ENCODE measurements around the gene STAB1.

STAB1 gene

DNA sequence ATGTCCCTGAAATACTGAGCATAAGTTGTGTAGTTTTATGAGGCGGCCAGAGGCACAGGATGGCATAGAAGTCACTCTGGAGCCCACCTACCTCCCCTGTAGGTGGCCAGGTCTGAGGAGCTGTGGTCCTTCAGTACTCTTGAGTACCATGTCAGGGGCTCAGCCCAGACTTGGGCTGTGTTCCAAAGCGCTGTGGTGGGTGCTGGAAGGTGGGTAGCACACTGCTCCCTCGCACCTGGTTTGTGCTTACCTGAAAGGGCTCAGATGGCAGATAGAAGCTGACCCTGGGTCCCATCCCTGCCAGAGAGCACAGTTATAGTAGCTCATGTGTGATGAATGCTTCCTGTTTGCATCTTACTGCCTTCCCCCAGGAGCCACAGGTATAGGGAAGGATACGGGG, 24.2 kb upstream of the STAB1 start:
- DNase-seq = no peak
- Histone ChIP-seq H3K4me1 (peaks cover 0 to 17% (median 7%) of the 10 kb centered on the region in 4 donors), H3K36me3 (peaks cover 41 to 67% (median 52%) of the 10 kb centered on the region in 3 donors), H3K4me3 (no peak overlapping the region), H3K27me3 (no peaks in the 10 kb centered on the region), H3K27ac (no peak overlapping the region), H3K9me3 (no peaks in the 10 kb centered on the region)
- TF ChIP-seq, protein P1, sequence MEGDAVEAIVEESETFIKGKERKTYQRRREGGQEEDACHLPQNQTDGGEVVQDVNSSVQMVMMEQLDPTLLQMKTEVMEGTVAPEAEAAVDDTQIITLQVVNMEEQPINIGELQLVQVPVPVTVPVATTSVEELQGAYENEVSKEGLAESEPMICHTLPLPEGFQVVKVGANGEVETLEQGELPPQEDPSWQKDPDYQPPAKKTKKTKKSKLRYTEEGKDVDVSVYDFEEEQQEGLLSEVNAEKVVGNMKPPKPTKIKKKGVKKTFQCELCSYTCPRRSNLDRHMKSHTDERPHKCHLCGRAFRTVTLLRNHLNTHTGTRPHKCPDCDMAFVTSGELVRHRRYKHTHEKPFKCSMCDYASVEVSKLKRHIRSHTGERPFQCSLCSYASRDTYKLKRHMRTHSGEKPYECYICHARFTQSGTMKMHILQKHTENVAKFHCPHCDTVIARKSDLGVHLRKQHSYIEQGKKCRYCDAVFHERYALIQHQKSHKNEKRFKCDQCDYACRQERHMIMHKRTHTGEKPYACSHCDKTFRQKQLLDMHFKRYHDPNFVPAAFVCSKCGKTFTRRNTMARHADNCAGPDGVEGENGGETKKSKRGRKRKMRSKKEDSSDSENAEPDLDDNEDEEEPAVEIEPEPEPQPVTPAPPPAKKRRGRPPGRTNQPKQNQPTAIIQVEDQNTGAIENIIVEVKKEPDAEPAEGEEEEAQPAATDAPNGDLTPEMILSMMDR (IDR thresholded peaks at IDR 0.05) = no peak
- intact Hi-C loops (cut with DNase I; ENCODE audit: low total_unique reads) = loop anchor here (10.0 kb wide), 1 partner anchor 64 kb away; the partner anchor contains the start of genes NT5DC2 and UQCC5

DNA sequence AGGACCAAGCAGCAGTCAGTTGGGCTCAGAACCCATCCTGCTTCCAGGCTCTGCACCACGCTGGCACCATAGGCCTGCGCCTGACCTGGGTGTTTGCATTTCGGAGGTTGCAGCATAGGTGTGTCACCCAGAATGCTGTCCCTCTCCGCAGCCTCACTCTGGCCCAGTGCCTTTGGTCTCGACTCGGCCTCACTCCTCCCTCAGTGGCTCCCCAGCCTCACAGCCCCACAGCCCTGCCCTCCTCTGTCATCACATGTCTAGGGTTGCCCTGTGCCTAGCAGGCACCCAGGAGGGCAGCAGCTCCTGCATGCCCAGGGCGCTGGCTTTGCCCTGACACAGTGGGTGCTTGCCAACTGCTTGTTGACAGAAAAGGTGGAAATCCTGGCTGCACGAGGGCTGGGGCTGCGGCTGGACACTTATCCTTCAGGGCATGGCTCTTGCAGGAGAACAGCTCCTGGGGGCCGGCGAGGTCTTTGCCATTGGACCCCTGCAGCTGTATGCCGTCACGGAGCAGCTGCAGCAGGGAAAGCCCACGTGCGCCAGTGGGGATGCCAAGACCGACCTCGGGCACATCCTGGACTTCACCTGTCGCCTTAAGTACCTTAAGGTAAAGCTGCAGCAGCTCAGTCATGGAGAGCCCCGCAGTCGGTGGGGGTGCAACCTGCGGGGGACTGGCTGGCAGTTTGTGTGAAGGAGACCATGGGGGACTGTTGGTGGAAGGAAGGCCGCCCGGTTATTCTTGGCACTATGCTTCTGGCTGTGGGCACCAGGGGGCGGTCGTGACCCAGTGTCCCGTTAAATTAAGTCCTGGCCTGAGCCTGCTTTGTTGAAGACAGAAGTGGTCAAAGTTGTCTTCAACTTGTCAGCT, 23.5 kb upstream of the STAB1 start:
- H3K4me1 ChIP-seq = peaks cover 0 to 17% (median 7%) of the 10 kb centered on the region in 4 donors
- no peaks in the 10 kb centered on the region for H3K9me3 ChIP-seq
- intact Hi-C loops (cut with DNase I; ENCODE audit: low total_unique reads) = loop anchor here (10.0 kb wide), 1 partner anchor 63 kb away; the partner anchor contains the start of genes NT5DC2 and UQCC5
- TF ChIP-seq, protein P1 (IDR thresholded peaks at IDR 0.05) = peak; percentile 65 to 66
- peaks cover 47 to 70% (median 57%) of the 10 kb centered on the region in 3 donors for H3K36me3 ChIP-seq
- no peak overlapping the region for H3K27ac ChIP-seq
- no peaks in the 10 kb centered on the region for H3K27me3 ChIP-seq
- H3K4me3 ChIP-seq = no peak overlapping the region
- peak; percentile 67 to 83 for DNase-seq

DNA sequence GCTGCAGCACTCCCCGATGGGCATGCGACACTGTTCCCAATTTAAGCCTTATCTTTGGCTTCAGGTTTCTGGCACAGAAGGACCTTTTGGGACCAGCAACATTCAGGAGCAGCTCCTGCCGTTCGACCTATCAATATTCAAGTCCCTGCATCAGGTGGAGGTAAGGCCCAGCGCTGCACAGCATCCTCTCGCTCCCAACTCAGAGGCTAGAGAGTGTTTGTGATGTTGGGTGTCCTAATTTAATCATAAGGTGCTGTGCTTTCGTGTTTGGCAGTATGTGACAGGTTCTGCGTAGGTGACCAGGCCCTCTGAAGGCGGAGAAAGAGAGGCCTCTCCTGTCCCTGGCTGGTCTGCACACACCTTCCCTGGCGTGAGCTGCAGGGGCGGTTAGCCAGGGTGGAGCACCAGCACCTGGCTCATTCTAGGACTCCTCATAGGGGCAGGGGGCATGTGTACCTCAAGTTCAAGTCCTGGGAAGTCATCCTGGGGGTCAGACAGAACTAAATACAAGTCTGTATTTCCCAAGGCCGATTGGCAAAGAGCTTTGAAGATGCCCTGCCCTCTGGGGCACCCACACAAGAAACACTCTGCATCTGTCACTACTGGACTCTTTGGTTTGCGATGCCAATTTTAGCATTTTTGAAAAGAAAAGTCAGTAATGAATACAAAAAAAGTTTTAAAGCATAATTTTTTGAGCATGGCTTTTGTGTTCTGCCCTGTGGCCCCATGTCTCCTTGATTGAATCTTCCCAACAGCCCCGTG, 22.7 kb upstream of the STAB1 start:
- Histone ChIP-seq H3K9me3 (no peaks in the 10 kb centered on the region), H3K4me1 (peaks cover 0 to 17% (median 7%) of the 10 kb centered on the region in 4 donors), H3K27ac (no peak overlapping the region), H3K4me3 (no peak overlapping the region), H3K27me3 (no peaks in the 10 kb centered on the region), H3K36me3 (peaks cover 56 to 79% (median 66%) of the 10 kb centered on the region in 3 donors)
- intact Hi-C loops (cut with DNase I; ENCODE audit: low total_unique reads) = loop anchor here (10.0 kb wide), 1 partner anchor 62 kb away; the partner anchor contains the start of genes NT5DC2 and UQCC5
- TF ChIP-seq, protein P1 (IDR thresholded peaks at IDR 0.05) = no peak
- no peak for DNase-seq

DNA sequence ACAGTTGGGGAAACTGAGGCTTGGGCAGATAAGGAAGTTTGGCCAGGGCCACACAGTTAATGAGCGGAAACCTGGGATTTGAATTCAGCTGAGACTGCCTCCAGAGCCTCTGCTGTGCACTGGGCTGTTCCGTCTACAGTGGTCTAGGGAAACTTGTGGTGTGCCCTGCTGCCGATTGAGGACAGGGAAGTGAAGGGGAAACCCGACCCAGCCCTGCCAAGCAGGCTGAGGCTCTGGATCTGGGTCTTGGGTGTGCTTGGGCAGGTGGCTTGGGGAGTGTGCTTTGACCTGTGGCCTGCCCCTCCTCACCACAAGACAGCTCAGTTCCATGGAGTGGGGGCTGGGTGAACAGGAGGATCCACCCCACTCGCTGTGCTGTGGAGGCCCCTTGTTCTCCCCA, 22.1 kb upstream of the STAB1 start:
- Histone ChIP-seq H3K4me1 (peaks cover 0 to 17% (median 7%) of the 10 kb centered on the region in 4 donors), H3K36me3 (peaks cover 62 to 82% (median 72%) of the 10 kb centered on the region in 3 donors), H3K27me3 (no peaks in the 10 kb centered on the region), H3K4me3 (no peak overlapping the region), H3K9me3 (no peaks in the 10 kb centered on the region), H3K27ac (no peak overlapping the region)
- intact Hi-C loops (cut with DNase I; ENCODE audit: low total_unique reads) = loop anchor here (10.0 kb wide), 1 partner anchor 62 kb away; the partner anchor contains the start of genes NT5DC2 and UQCC5
- no peak for DNase-seq
- TF ChIP-seq, protein P1 (IDR thresholded peaks at IDR 0.05) = no peak

DNA sequence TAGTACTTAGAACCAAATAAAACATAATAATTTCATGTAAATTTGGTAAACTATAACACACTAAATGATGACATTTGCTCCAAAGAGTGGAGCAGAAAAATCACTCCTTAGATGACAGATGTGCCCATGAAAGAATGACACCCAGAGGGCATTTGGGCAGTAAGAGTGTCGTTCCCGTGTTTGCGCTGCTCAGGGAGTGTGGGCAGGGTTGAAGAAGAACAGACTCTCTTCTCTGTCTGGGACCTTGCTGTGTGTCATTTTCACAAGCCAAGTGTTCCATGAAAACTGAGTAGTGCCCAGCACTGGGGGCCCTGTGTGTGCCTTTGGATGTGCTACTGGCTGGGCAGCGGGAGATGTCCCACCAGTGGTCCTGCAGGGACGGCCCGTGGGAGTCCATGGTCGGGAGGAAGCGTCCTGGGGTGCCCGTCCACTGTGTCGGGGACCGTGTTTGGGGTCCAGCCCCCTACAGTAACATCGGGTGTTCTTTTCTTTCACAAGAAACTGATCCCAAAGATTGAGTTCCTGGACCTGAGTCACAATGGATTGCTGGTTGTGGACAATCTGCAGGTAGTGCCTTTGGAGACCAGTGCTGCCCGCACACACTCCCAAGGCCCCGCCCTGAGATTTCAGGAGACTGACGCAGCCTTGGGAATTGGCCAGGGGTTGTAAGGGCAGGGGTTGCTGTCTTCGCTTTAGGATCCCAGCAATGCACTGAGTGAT, 17.9 kb upstream of the STAB1 start:
- Histone ChIP-seq H3K27ac (no peak overlapping the region), H3K4me3 (no peak overlapping the region), H3K4me1 (peaks cover 0 to 2% (median 0%) of the 10 kb centered on the region in 4 donors), H3K9me3 (no peaks in the 10 kb centered on the region), H3K36me3 (peaks cover 95 to 100% (median 100%) of the 10 kb centered on the region in 3 donors), H3K27me3 (no peaks in the 10 kb centered on the region)
- intact Hi-C loops (cut with DNase I; ENCODE audit: low total_unique reads) = loop anchor here (10.0 kb wide), 1 partner anchor 58 kb away; the partner anchor contains the start of genes NT5DC2 and UQCC5
- TF ChIP-seq, protein P1 (IDR thresholded peaks at IDR 0.05) = no peak
- no peak for DNase-seq

All from tibial artery (tissue), 4 donors.